HUES64 (cell line): ENCODE measurements around the gene RIPK4.
A peak's percentile ranks its signal among the peaks of the same experiment; 100 is the strongest.

Source experiments
- H3K27ac ChIP-seq: 2 replicates; pipeline ENCODE4 v1.7.0; 2013; ENCODE audit warnings: low read depth, low read length, inconsistent platforms
- H3K27me3 ChIP-seq: 2 replicates; pipeline ENCODE4 v1.6.1; 2013; ENCODE audit warnings: mild to moderate bottlenecking, low read length; ENCODE audit not compliant: insufficient read depth
- H3K36me3 ChIP-seq: 2 replicates; pipeline ENCODE4 v1.6.1; 2013; ENCODE audit warnings: mild to moderate bottlenecking, low read length; ENCODE audit not compliant: insufficient read depth
- H3K4me1 ChIP-seq: 2 replicates; pipeline ENCODE4 v1.6.1; 2013; ENCODE audit warnings: mild to moderate bottlenecking, low read length, moderate library complexity; ENCODE audit not compliant: insufficient read depth
- H3K4me3 ChIP-seq: 2 replicates; pipeline ENCODE4 v1.5.1; 2013; ENCODE audit warnings: mild to moderate bottlenecking, low read length, moderate library complexity
- H3K9ac ChIP-seq: 2 replicates; pipeline ENCODE4 v1.6.1; 2013; ENCODE audit warnings: mild to moderate bottlenecking, low read depth, low read length
- H3K9me3 ChIP-seq: 2 replicates; pipeline ENCODE4 v1.6.1; 2013; ENCODE audit warnings: low read depth, low read length; ENCODE audit not compliant: insufficient read depth
- whole genome bisulfite sequencing: fragments of 150-250, 120-280 bp; methylation state at CpG from one replicate; pipeline ENCODE4 v1.1.7; 2013; ENCODE audit warnings: missing lambda C conversion rate; 5-methylcytosine and 5-hydroxymethylcytosine counted together

RIPK4 gene

GRCh38 chr21:41767606-41768436 lies 969 bp upstream of the RIPK4 start:
- no peak overlapping the region for H3K9ac ChIP-seq
- peaks cover 64% of the 10 kb centered on the region for H3K4me1 ChIP-seq
- H3K4me3 ChIP-seq: peak overlapping the region; percentile 55
- peaks cover 99% of the 10 kb centered on the region for H3K27me3 ChIP-seq
- WGBS: 2% methylated on average over 21 of the region's 26 CpGs
- H3K27ac ChIP-seq: no peak overlapping the region
- H3K9me3 ChIP-seq: no peaks in the 10 kb centered on the region
- no peaks in the 10 kb centered on the region for H3K36me3 ChIP-seq

- no peaks in the 10 kb centered on the region for H3K36me3 ChIP-seq
- WGBS: 2% methylated on average over 88 of the region's 88 CpGs
- no peaks in the 10 kb centered on the region for H3K9me3 ChIP-seq
- H3K27ac ChIP-seq: no peak overlapping the region
- H3K9ac ChIP-seq: no peak overlapping the region; the same call in 1 of the 2 replicates
- peak overlapping the region; percentile 55 for H3K4me3 ChIP-seq
- H3K4me1 ChIP-seq: peaks cover 66% of the 10 kb centered on the region
- H3K27me3 ChIP-seq: peaks cover 99% of the 10 kb centered on the region
Observed at GRCh38 chr21:41765973-41766882, 624 bp downstream of the RIPK4 start.

- peaks cover 74% of the 10 kb centered on the region for H3K4me1 ChIP-seq
Observed at GRCh38 chr21:41765420-41765821, 1.4 kb downstream of the RIPK4 start.

GRCh38 chr21:41764558-41765419 lies 2.1 kb downstream of the RIPK4 start:
- Histone ChIP-seq H3K9ac (no peak overlapping the region), H3K36me3 (no peaks in the 10 kb centered on the region), H3K4me3 (no peak overlapping the region), H3K4me1 (peaks cover 79% of the 10 kb centered on the region), H3K27ac (no peak overlapping the region), H3K9me3 (no peaks in the 10 kb centered on the region), H3K27me3 (peaks cover 99% of the 10 kb centered on the region)
- 72% methylated on average over 5 of the region's 7 CpGs for WGBS

More at GRCh38 chr21:41765420-41765821, 1.4 kb downstream of the RIPK4 start:
- Histone ChIP-seq H3K36me3 (no peaks in the 10 kb centered on the region), H3K27me3 (peaks cover 99% of the 10 kb centered on the region), H3K4me3 (peak overlapping the region; percentile 55), H3K9me3 (no peaks in the 10 kb centered on the region), H3K27ac (no peak overlapping the region), H3K9ac (no peak overlapping the region)
- WGBS: 49% methylated on average over 11 of the region's 11 CpGs

GRCh38 chr21:41763996-41764395 lies 2.9 kb downstream of the RIPK4 start:
- Histone ChIP-seq H3K4me3 (peak overlapping the region; percentile 53; the same call in 1 of the 2 replicates), H3K27me3 (peaks cover 98% of the 10 kb centered on the region), H3K4me1 (peaks cover 81% of the 10 kb centered on the region), H3K27ac (no peak overlapping the region), H3K36me3 (no peaks in the 10 kb centered on the region), H3K9me3 (no peaks in the 10 kb centered on the region), H3K9ac (no peak overlapping the region)
- WGBS: 66% methylated on average over 8 of the region's 8 CpGs

- no peak overlapping the region for H3K9ac ChIP-seq
- H3K36me3 ChIP-seq: no peaks in the 10 kb centered on the region
- H3K27me3 ChIP-seq: peaks cover 92% of the 10 kb centered on the region
- peaks cover 79% of the 10 kb centered on the region for H3K4me1 ChIP-seq
- no peaks in the 10 kb centered on the region for H3K9me3 ChIP-seq
- H3K4me3 ChIP-seq: peak overlapping the region; percentile 53
- H3K27ac ChIP-seq: no peak overlapping the region
- WGBS: 10% methylated on average over 20 of the region's 21 CpGs
Observed at GRCh38 chr21:41763398-41763931, 3.4 kb downstream of the RIPK4 start.

GRCh38 chr21:41762753-41763152 lies 4.1 kb downstream of the RIPK4 start:
- Histone ChIP-seq H3K9ac (no peak overlapping the region), H3K4me1 (peaks cover 76% of the 10 kb centered on the region), H3K27me3 (peaks cover 85% of the 10 kb centered on the region), H3K36me3 (no peaks in the 10 kb centered on the region), H3K9me3 (no peaks in the 10 kb centered on the region), H3K27ac (no peak overlapping the region; the same call in 1 of the 2 replicates), H3K4me3 (peak overlapping the region; percentile 53)
- WGBS: 5% methylated on average over 16 of the region's 16 CpGs

GRCh38 chr21:41761934-41762635 lies 4.8 kb downstream of the RIPK4 start:
- WGBS: under 1% methylated on average over 22 of the region's 22 CpGs

GRCh38 chr21:41761211-41761933 lies 5.5 kb downstream of the RIPK4 start:
- Histone ChIP-seq H3K27ac (no peak overlapping the region), H3K9ac (no peak overlapping the region; the same call in 1 of the 2 replicates), H3K27me3 (peaks cover 72% of the 10 kb centered on the region), H3K36me3 (no peaks in the 10 kb centered on the region), H3K9me3 (no peaks in the 10 kb centered on the region), H3K4me3 (peak overlapping the region; percentile 53), H3K4me1 (peaks cover 69% of the 10 kb centered on the region)
- under 1% methylated on average over 21 of the region's 22 CpGs for WGBS

More at GRCh38 chr21:41761934-41762635, 4.8 kb downstream of the RIPK4 start:
- H3K9ac ChIP-seq: peak overlapping the region; percentile 26; the same call in 1 of the 2 replicates
- H3K27ac ChIP-seq: peak overlapping the region; percentile 72
- H3K9me3 ChIP-seq: no peaks in the 10 kb centered on the region
- no peaks in the 10 kb centered on the region for H3K36me3 ChIP-seq
- peaks cover 69% of the 10 kb centered on the region for H3K4me1 ChIP-seq
- peak overlapping the region; percentile 53 for H3K4me3 ChIP-seq
- peaks cover 78% of the 10 kb centered on the region for H3K27me3 ChIP-seq
